GM18951 (cell line): Measurements from ENCODE around the gene RPTOR.
"Not testable (repeated sequence)": the region's sequence is repeated elsewhere in the genome, so short reads cannot be mapped to it uniquely, and the experiment has no call there.

Source experiments
- POLR2A ChIP-seq: IDR thresholded peaks from 4 replicates; pipeline ENCODE4 v1.6.1; 2011; ENCODE audit warnings: mild to moderate bottlenecking; ENCODE audit not compliant: insufficient read length, insufficient read depth; ENCODE audit errors: extremely low read depth
- in situ Hi-C: fragments of 300-500 bp; cut with MboI; formaldehyde crosslinking; loops from one replicate; pipeline ENCODE4 v1.12.0; 2022; ENCODE audit warnings: low sequenced_read_pairs, mixed read lengths, inconsistent platforms; ENCODE audit not compliant: unreplicated experiment

RPTOR gene

DNA sequence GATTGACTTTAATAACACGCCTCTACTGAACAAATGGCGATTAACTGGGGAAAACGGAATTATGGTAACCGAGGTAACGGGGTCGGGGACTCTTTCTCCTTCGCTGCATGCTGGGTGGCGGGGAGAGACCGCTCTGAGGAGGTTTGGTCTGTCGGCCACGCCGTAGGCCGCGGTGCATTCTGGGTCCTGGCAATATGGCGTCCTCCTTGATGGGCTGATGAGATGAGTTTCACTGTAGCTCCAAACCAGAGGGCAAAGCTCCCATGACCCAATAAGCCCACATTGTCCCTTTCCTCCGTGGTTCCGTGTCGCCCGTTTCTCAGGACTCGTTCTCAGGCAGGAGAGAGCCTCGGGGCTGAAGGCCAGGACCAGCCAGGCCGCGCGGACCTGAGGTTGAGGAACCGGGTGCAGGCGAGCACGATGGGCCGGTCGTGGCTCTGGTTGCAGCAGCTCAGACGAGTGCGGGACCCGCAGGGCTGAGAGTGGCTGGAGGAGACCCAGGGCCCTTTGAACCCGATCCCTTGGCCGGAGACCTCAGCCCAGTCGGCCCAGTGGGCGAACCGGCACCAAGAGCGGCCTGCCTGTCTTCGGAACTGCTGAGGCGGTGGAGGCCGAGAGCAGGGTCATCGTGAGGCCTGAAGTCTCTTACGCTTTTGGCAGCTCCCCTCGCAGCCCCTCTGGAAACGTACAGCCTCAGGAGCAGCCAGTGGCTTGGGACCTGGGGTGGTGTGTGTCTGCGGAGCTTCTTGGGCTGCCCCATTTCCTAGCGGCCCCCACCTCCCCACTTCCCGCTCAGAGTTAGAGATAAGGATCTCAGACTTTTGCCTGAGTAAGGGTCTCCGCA, at the start of gene RPTOR:
Gene RPTOR (plus strand): TSS at position 184 of the 844 bp plus-strand sequence. CDS start 792 bp downstream, outside the sequence.
- TF ChIP-seq POLR2A = peak; percentile 69
- in situ Hi-C loops = no loop called here

DNA sequence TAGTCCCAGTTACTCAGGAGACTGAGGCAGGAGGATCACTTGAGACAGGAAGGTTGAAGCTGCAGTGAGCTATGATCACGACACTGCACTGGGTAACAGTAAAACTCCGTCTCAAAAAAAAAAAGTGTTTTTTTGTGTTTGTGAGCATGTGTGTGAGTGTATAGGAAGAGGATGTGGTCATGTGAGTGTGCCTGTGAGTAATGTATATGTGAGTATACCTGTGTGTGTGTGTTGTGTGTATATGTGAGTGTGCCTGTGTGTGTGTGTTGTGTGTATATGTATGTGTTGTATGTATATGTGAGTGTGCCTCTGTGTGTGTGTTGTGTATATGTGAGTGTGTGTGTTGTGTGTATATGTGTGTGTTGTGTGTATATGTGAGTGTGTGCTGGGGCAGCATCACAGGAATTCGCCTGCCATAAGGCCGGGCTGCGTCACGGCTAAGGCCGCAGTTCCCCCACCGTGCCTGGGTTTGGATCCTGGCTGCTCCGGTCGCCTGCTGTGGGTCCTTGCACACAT, 46.9 kb upstream of the RPTOR start:
- TF ChIP-seq POLR2A = no peak
- in situ Hi-C loops = no loop called here

DNA sequence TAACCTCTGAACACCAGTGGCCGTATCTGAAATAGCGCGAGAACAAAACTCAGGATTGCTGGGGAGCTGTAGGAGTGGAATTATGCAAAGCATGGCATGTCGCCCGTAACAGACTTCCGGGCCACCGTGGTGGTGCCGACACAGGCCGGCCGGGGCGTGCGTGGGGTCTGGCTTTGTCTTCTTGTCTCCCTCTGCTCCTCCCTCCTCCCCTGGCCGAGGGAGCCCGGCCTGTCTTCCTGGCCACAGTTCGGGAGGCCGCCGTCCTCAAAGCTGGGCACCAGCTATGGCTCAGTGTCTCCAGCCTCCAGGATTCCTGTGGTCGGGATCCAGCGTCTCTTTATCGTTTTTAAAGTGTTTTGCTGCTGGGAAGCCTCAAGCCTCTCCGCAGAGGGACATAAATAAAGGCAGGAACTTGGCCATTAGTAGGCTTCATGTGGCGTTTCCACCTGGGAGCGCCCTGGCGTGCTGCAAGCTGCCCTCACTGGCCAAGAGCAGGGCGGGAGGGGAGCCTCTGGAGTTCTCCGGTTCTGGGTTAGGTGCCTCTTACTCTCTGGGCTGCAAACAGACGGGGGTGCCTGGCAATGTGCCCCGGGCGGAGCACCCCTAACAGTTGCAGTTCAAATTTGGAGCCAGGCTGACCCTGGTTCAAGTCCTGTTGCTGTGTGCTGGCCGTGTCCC, 46.3 kb upstream of the RPTOR start:
- TF ChIP-seq POLR2A = no peak
- in situ Hi-C loops = no loop called here

DNA sequence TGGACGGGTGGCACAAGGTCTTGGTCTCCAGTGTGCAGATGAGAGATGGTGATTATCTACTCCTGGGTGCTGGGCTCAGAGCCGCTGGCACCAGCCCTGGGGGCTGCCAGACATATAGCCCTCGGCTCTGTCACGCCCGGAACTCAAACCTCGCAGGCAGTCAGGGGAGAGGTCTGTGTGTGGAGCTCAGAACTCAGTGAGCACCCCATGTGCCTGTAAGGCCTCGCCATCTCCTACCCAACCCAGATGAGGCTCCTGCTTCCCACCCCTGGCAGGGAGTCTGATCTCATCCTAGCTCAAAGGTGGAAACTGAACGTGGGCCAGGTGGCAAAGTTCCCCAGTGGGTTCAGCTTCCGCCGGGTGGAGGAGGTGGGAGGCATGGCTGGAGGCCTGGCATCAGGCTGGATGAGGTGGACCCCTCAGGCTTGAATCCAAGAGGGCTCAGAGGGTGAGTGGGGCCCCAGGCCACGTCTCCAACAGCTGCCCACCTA, 45.7 kb upstream of the RPTOR start:
- no peak for TF ChIP-seq POLR2A
- in situ Hi-C loops = no loop called here

DNA sequence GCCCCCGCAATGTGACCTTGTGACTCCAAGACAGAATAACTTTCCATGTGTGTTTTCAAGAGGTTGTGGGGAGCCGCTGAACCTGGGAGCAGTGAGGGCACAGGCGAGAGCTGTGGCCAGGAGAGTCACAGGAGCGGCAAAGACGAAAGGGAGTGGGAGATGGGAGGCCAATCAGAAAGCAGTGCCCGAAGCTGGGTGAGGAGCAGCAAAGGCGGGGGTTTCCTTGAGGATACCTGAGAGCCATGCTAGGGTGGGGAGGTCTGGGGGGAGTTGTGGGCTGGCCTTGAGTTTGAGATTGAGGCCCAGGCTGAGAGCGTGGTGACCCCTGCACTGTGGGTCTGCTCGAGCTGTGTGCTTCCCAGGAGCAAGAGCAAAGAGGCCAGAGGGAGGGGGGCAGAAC, 45.1 kb upstream of the RPTOR start:
- TF ChIP-seq POLR2A = no peak
- in situ Hi-C loops = no loop called here

DNA sequence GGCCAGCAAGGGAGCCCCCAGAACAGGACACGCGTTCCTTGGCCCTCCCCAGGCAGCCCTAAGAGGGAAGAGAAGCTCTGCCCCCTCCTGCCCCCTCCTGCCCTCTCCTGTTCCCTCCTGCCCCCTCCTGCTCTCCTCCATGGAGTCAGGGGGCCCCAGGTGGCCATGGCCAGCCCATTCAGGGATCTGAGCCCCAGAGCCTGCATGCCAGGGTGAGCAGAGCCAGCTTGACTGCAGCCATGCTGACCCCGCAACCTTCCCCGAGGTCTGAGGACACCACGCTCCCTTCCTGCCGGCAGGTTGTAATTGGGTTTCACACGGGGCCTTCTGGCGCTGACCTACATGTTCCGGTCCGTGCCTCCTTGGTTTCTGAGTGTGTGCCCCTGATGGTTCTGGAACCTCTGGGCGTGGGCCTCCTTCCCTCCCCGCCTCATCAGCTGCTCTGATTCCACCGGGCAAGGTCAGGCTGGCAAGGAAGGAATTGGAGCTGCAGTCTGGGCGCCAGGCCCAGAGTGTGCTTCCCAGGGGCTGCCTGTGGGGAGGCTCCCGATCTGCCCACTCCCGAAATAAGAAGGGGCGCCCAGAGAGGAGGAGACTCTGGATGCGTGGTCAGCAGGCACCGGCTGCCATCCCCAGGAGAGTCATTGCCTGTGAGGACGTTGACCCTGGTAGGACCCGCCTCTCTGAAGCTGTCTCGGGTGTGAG, 44.5 kb upstream of the RPTOR start:
- in situ Hi-C loops = no loop called here
- TF ChIP-seq POLR2A = no peak

GRCh38 chr17:80501741-80502577, 42.7 kb upstream of the RPTOR start:
- no peak for TF ChIP-seq POLR2A
- in situ Hi-C loops = no loop called here

- TF ChIP-seq POLR2A = no peak
- in situ Hi-C loops = no loop called here
Observed at GRCh38 chr17:80502578-80502877, 42.1 kb upstream of the RPTOR start.

GRCh38 chr17:80503031-80503430, 41.6 kb upstream of the RPTOR start:
- no peak for TF ChIP-seq POLR2A
- in situ Hi-C loops = no loop called here

DNA sequence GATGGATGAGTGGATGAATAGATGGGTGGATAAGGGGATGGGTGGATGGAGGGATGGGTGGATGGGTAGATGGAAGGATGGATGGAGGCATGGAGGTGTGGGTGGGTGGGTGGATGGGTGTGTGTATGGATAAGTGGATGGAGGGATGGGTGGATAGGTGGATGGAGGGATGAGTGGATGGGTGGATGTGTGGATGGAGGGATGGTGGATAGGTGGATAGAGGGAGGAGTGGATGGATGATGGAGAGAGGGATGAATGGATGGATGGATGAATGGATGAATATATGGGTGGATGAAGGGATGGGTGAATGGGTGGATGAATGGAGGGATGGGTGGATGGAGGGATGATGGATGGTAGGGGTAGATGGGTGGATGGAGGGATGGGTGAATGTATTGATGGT, 40.7 kb upstream of the RPTOR start:
- no peak for TF ChIP-seq POLR2A
- in situ Hi-C loops = no loop called here

DNA sequence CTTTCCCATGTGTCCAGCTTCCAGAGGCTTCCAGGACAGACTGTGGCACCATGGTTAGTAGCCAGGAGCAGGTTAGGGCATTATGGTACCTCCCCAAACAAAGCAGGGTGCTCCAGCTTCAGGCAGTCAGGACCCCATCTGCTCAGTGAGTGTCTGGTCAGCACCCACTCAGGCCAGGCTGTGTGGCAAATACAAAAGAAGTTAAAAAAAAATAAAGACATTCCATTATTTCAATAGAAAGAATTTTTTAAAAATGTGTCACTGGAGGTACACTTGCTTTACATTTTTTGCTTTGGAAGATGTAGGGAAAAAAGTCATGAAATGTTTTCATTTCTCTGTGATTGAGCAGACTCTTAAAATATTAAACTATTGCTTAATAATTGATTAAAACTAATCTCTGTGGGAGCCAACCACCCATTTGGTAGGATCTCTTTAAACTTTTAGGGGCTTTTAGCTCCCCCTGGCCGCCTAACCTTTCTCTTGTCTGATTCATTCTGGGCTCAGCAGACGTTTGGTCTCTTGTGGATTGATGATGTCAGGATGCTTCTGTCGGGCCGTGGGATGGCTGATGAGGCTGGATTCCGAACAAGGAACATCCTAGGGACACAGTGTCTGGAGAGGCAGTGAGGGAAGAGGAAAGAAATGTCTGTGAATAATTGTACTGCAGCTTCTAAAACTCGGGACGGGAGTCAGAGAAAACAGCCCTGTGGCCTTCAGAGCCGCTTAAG, 39.8 kb upstream of the RPTOR start:
- in situ Hi-C loops = no loop called here
- no peak for TF ChIP-seq POLR2A

GRCh38 chr17:80507177-80507576, 37.5 kb upstream of the RPTOR start:
- in situ Hi-C loops = not testable (repeated sequence)
